ENCODE results near the gene PALD1.

The PALD1 gene

DNA sequence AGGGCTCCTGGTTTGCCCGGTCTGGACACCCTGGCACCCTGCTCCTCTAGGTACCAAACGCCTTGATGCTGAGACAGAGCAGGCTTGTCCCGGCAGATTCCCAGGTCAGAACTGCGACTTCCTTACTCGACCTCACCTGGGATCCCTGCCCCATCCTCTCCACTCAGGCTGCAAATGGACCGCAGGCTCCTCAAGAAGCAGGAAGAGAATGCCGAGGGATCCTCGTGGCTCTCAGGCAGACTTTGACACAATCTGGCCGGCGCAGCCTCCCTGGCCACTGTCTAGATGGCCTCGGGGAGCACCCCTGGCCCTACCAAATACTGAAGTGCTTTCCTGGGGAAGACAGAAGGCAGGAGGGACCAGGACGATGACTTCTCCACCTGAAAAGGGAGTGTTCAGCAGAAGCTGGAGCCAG, 36.7 kb upstream of the PALD1 start:
- Histone ChIP-seq H3K27me3 (ENCODE audit: control insufficient read depth, insufficient read depth, low read length) (peaks cover 27% of the 10 kb centered on the region), H3K36me3 (ENCODE audit: control insufficient read depth, insufficient read depth, low read length) (no peaks in the 10 kb centered on the region), H3K9ac (ENCODE audit: low read depth, low read length) (no peak overlapping the region), H3K9me3 (ENCODE audit: control insufficient read depth, insufficient read depth, low read length) (no peaks in the 10 kb centered on the region), H3K4me3 (ENCODE audit: low read depth, low read length) (peak overlapping the region; percentile 58), H3K4me1 (ENCODE audit: control insufficient read depth, insufficient read depth, low read length) (peaks cover 20% of the 10 kb centered on the region)

DNA sequence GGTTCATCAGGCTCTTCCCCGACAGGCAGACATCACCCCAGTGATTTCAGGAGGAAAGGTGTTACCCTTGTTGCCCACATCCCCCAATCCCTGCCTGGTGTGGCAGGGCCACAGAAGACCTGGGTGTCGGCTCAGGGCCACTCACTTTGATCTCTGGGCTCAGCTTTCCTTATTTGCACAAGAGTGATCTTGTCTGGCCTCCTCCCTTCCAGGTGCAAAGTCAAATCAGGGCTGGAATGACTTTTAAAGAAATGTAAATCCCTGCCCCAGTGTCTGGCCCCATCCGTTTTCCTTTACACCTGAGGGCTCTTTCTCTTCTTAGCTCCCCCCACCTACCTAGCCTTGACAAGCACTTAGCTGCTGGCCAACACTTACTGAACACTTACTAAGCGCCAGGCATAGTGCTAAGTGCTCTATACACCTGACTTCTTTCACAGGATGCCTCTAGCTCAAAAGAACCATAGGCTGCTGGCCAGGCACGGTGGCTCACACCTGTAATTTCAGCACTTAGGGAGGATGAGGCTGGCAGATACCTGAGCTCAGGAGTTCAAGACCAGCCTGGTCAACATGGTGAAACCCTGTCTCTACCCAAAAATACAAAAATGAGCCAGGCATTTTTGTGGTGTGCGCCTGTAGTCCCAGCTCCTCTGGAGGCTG, 36.1 kb upstream of the PALD1 start:
- Histone ChIP-seq H3K9ac (ENCODE audit: low read depth, low read length) (no peak overlapping the region), H3K4me3 (ENCODE audit: low read depth, low read length) (peak overlapping the region; percentile 58), H3K36me3 (ENCODE audit: control insufficient read depth, insufficient read depth, low read length) (no peaks in the 10 kb centered on the region), H3K27me3 (ENCODE audit: control insufficient read depth, insufficient read depth, low read length) (peaks cover 27% of the 10 kb centered on the region), H3K9me3 (ENCODE audit: control insufficient read depth, insufficient read depth, low read length) (no peaks in the 10 kb centered on the region), H3K4me1 (ENCODE audit: control insufficient read depth, insufficient read depth, low read length) (peaks cover 20% of the 10 kb centered on the region)

GRCh38 chr10:70444744-70445143, 33.8 kb upstream of the PALD1 start:
- Histone ChIP-seq H3K9me3 (ENCODE audit: control insufficient read depth, insufficient read depth, low read length) (no peaks in the 10 kb centered on the region), H3K4me1 (ENCODE audit: control insufficient read depth, insufficient read depth, low read length) (peaks cover 20% of the 10 kb centered on the region), H3K4me3 (ENCODE audit: low read depth, low read length) (no peak overlapping the region), H3K9ac (ENCODE audit: low read depth, low read length) (no peak overlapping the region), H3K36me3 (ENCODE audit: control insufficient read depth, insufficient read depth, low read length) (no peaks in the 10 kb centered on the region), H3K27me3 (ENCODE audit: control insufficient read depth, insufficient read depth, low read length) (peaks cover 16% of the 10 kb centered on the region)

GRCh38 chr10:70445718-70446657, 32.6 kb upstream of the PALD1 start:
- H3K27me3 ChIP-seq (ENCODE audit: control insufficient read depth, insufficient read depth, low read length) = peaks cover 4% of the 10 kb centered on the region
- no peaks in the 10 kb centered on the region for H3K36me3 ChIP-seq (ENCODE audit: control insufficient read depth, insufficient read depth, low read length)
- H3K4me3 ChIP-seq (ENCODE audit: low read depth, low read length) = no peak overlapping the region
- H3K9me3 ChIP-seq (ENCODE audit: control insufficient read depth, insufficient read depth, low read length) = no peaks in the 10 kb centered on the region
- peaks cover 23% of the 10 kb centered on the region for H3K4me1 ChIP-seq (ENCODE audit: control insufficient read depth, insufficient read depth, low read length)
- no peak overlapping the region for H3K9ac ChIP-seq (ENCODE audit: low read depth, low read length)

GRCh38 chr10:70448236-70448635, 30.3 kb upstream of the PALD1 start:
- Histone ChIP-seq H3K4me3 (ENCODE audit: low read depth, low read length) (no peak overlapping the region), H3K27me3 (ENCODE audit: control insufficient read depth, insufficient read depth, low read length) (no peaks in the 10 kb centered on the region), H3K36me3 (ENCODE audit: control insufficient read depth, insufficient read depth, low read length) (no peaks in the 10 kb centered on the region), H3K9ac (ENCODE audit: low read depth, low read length) (no peak overlapping the region), H3K4me1 (ENCODE audit: control insufficient read depth, insufficient read depth, low read length) (peaks cover 11% of the 10 kb centered on the region), H3K9me3 (ENCODE audit: control insufficient read depth, insufficient read depth, low read length) (no peaks in the 10 kb centered on the region)

DNA sequence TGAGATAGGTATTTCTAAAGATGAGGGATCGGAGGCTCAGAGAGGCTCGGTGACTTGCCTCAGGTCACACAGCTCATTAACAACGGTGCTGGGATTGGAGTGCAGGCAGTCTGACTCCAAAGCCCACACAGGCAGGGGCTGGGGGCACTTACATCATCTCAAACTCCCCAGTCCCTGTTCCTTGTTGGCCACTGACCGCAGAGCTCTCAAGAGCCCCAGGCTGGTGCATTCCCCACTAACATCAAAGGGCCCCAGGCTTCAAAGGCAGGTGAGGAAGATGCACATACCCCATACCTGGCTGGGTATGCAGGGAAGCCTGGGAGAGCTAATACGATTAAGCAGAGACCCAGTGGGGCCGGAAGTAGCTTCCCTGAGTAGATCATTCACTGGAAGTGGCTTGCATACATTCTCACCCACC, 23.3 kb upstream of the PALD1 start:
- peaks cover 33% of the 10 kb centered on the region for H3K27me3 ChIP-seq (ENCODE audit: control insufficient read depth, insufficient read depth, low read length)

GRCh38 chr10:70456164-70456563, 22.4 kb upstream of the PALD1 start:
- Histone ChIP-seq H3K9ac (ENCODE audit: low read depth, low read length) (no peak overlapping the region), H3K36me3 (ENCODE audit: control insufficient read depth, insufficient read depth, low read length) (no peaks in the 10 kb centered on the region), H3K9me3 (ENCODE audit: control insufficient read depth, insufficient read depth, low read length) (no peaks in the 10 kb centered on the region), H3K27me3 (ENCODE audit: control insufficient read depth, insufficient read depth, low read length) (peaks cover 38% of the 10 kb centered on the region), H3K4me3 (ENCODE audit: low read depth, low read length) (no peak overlapping the region), H3K4me1 (ENCODE audit: control insufficient read depth, insufficient read depth, low read length) (peaks cover 11% of the 10 kb centered on the region)

More for the DNA sequence above, 23.3 kb upstream of the PALD1 start:
- no peaks in the 10 kb centered on the region for H3K36me3 ChIP-seq (ENCODE audit: control insufficient read depth, insufficient read depth, low read length)
- no peak overlapping the region for H3K9ac ChIP-seq (ENCODE audit: low read depth, low read length)
- H3K4me1 ChIP-seq (ENCODE audit: control insufficient read depth, insufficient read depth, low read length) = peaks cover 14% of the 10 kb centered on the region
- no peak overlapping the region for H3K4me3 ChIP-seq (ENCODE audit: low read depth, low read length)
- no peaks in the 10 kb centered on the region for H3K9me3 ChIP-seq (ENCODE audit: control insufficient read depth, insufficient read depth, low read length)

GRCh38 chr10:70457759-70458305, 20.7 kb upstream of the PALD1 start:
- H3K36me3 ChIP-seq (ENCODE audit: control insufficient read depth, insufficient read depth, low read length) = no peaks in the 10 kb centered on the region
- H3K9ac ChIP-seq (ENCODE audit: low read depth, low read length) = no peak overlapping the region
- H3K9me3 ChIP-seq (ENCODE audit: control insufficient read depth, insufficient read depth, low read length) = no peaks in the 10 kb centered on the region
- peaks cover 11% of the 10 kb centered on the region for H3K4me1 ChIP-seq (ENCODE audit: control insufficient read depth, insufficient read depth, low read length)
- H3K27me3 ChIP-seq (ENCODE audit: control insufficient read depth, insufficient read depth, low read length) = peaks cover 40% of the 10 kb centered on the region
- peak overlapping the region; percentile 61 for H3K4me3 ChIP-seq (ENCODE audit: low read depth, low read length)

- Histone ChIP-seq H3K27me3 (ENCODE audit: control insufficient read depth, insufficient read depth, low read length) (peaks cover 40% of the 10 kb centered on the region), H3K36me3 (ENCODE audit: control insufficient read depth, insufficient read depth, low read length) (no peaks in the 10 kb centered on the region), H3K4me3 (ENCODE audit: low read depth, low read length) (peak overlapping the region; percentile 61), H3K4me1 (ENCODE audit: control insufficient read depth, insufficient read depth, low read length) (peaks cover 11% of the 10 kb centered on the region), H3K9me3 (ENCODE audit: control insufficient read depth, insufficient read depth, low read length) (no peaks in the 10 kb centered on the region), H3K9ac (ENCODE audit: low read depth, low read length) (no peak overlapping the region)
Observed at GRCh38 chr10:70458329-70459060, 20.1 kb upstream of the PALD1 start.

DNA sequence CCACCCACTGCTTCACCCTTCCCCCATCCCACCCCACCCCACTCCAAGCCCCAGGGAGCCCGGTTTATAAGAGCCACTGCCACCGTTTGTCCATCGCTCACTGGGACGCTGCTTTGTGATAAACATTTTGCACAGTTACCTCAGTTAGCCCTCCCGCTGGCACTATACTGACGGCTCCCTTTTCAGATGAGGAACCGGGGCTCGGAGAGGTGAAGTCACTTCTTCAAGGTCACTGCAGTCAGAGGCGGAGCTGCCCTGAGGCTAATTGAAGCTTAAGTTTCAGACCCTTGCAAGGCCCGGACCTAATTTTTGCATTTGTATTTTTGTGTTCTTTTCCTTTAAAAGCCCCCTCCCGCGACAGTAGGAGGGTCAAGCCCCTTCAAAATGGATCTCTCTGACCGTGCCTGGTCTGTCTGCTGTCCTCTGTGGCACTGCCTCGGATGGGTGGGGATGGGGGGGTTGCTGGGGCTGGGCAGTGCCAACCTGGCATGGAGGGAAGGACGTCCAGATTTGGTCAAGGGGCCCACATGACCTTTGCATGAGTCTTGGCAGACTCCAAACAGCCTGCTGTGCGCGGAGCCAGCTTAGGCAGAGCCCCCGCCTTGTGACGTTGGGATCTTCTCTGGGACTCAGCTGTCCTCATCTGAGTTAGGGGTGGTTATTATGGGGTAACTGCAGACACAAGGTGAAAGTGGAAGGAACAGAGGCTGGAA, 19.4 kb upstream of the PALD1 start:
- peak overlapping the region; percentile 61 for H3K4me3 ChIP-seq (ENCODE audit: low read depth, low read length)
- H3K9me3 ChIP-seq (ENCODE audit: control insufficient read depth, insufficient read depth, low read length) = no peaks in the 10 kb centered on the region
- H3K4me1 ChIP-seq (ENCODE audit: control insufficient read depth, insufficient read depth, low read length) = peaks cover 11% of the 10 kb centered on the region
- peaks cover 40% of the 10 kb centered on the region for H3K27me3 ChIP-seq (ENCODE audit: control insufficient read depth, insufficient read depth, low read length)
- no peak overlapping the region for H3K9ac ChIP-seq (ENCODE audit: low read depth, low read length)
- no peaks in the 10 kb centered on the region for H3K36me3 ChIP-seq (ENCODE audit: control insufficient read depth, insufficient read depth, low read length)

Measured in iPS-15b (cell line).